HPDE6-E6E7 (cell line): ENCODE results near the gene KIRREL3.
A peak's percentile ranks its signal among the peaks of the same experiment; 100 is the strongest.

Experiments used
- DNase-seq: peaks from one replicate; pipeline ENCODE4 v3.0.0; 2011; ENCODE audit warnings: missing footprints; ENCODE audit errors: extremely low spot score

The KIRREL3 gene

DNA sequence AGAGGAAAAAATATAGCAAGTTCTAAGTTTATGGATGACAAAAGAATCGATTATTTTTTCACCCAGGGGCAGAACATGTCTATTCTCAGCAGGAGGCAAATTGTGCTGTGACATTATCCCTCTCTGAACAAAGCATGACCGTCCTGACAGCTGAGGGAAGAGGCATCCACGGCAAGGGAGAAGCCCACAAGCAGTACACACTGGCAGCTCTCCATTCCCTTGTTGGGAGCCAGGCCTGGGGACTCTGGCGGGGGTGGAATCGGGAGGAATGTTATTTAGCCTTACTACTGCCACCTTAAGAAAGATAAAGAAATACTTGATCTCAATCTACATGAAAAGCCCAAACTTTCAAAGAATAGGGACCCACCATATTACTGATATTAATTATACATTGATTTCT is 3.4 kb downstream of the KIRREL3 start:
- DNase-seq, result no peak

GRCh38 chr11:126996036-126996804 is 4.3 kb downstream of the KIRREL3 start:
- no peak for DNase-seq

DNA sequence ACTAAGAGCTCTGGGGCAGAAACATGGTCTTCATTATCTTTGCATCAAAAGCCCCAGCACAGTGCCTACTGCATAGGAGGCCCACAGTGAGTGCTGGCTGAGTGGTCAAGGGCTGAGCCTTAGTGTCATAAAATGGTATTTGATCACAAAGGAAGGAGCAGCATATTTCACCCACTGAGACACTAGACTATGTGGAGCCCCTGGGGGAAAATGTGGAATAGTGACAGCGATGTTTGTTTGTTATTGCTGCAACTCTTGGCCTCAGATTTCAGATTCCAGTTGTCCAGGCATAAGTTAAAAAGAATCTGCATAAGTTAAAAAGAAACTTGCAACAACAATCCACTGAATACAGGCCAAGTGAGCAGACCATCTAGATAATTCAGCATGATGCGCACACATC is 7.0 kb downstream of the KIRREL3 start:
- no peak for DNase-seq

GRCh38 chr11:126992804-126993111 is 7.8 kb downstream of the KIRREL3 start:
- DNase-seq, result no peak

- no peak for DNase-seq
These were observed 8.3 kb downstream of the KIRREL3 start for GRCh38 chr11:126992065-126992803.

- DNase-seq, result no peak
These were observed 9.0 kb downstream of the KIRREL3 start for GRCh38 chr11:126991596-126991995.

GRCh38 chr11:126990716-126991480 is 9.7 kb downstream of the KIRREL3 start:
- DNase-seq, result no peak

DNA sequence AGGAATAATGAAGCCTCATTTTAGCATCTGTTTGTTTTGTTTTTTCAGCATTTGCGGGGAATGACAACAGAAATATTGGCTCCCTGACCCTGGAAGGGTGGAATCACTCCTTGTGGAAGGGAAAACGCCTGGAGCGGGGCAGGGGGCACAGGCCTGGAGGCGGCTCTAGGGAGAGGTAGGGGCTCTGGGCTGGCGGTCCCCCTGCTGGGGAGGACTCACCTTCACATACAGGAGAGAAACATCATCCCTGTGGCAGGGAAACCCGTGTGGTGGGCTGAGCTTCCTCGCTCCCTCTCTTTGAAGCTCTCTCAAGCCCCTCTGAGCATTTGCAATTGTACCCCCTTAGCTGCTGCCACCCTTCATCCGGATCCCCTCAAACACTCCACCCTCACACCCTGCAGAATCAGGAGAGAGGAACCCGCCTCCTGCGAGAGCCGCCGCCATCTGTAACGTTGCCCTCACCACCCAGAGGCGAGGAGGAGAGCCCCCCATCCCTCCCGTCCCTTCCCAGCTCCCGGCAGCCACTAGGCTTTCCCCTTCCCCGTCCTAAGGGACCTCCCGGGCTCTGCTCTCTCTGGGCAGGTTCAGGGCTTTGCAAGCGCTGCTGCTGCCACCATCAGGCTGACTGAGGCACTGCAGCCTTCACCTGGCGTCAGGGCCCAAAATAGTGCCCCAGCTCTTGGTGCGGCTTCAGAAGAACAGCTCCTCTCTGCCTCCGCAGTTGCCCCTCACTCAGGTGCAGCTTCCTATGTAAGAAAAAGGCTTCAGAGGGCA is 10.4 kb downstream of the KIRREL3 start:
- DNase-seq, result peak; percentile 27

GRCh38 chr11:126988655-126989054 is 11.9 kb downstream of the KIRREL3 start:
- DNase-seq, result no peak

DNA sequence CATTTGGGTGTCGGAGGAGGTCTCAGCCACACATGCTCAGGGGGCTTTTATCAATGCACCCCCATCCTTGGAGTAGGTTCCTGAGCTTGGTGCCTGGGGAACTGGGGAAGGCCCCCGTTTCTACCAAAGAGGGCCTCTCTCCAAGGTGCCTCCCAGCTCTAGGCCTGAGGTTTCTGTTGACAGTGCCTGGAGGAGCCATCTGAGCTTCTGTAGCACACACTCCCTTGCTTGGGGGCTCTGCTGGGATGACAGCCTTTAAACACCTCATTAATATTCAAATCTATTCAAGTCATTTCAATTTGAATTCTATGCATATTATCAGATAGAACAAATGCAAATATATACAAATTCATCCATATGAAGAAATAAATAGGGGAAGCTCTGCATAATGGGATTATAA is 18.9 kb downstream of the KIRREL3 start:
- no peak for DNase-seq

DNA sequence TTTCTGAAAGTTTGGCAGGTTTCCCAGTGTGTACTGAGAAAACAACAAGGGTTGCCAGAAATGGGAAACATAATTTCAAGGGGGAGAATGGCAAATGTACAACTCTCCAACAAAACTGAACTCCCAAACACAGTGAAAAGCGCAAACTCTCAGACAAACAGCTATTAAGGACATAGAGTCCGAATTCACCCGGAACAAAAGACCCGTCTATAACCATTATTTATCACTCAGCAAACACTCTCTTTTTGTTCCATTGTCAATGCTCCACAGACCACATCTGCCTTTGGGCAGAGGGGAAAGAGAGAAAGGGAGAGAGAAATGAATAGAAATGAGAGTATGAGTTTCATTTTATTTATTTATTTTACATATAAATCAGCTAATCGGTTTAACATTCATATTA is 21.7 kb downstream of the KIRREL3 start:
- no peak for DNase-seq

DNA sequence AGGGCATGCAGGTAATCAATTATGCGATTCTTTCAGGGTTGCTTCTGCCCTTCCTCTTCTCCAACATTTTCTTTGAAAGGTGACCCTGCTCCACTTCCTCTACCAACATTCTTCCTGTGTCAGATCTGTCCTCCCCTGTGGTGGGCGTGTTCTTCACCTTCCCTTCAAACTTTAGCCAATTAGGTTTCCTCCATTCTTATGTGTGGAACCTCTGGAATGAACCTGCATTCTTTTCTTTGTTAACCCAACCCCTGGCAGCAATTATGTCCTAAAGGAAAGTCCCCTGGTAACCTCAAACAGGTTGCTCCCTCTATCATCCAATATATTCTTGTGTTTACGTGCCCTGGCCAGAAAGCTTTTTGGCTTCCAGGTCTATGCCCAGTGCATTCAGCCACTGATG is 22.4 kb downstream of the KIRREL3 start:
- DNase-seq, result no peak

GRCh38 chr11:126973051-126973450 is 27.5 kb downstream of the KIRREL3 start:
- DNase-seq, result no peak

- DNase-seq, result no peak
These were observed 29.3 kb downstream of the KIRREL3 start for GRCh38 chr11:126971305-126971704.

- no peak for DNase-seq
These were observed 30.6 kb downstream of the KIRREL3 start for GRCh38 chr11:126969865-126970479.

DNA sequence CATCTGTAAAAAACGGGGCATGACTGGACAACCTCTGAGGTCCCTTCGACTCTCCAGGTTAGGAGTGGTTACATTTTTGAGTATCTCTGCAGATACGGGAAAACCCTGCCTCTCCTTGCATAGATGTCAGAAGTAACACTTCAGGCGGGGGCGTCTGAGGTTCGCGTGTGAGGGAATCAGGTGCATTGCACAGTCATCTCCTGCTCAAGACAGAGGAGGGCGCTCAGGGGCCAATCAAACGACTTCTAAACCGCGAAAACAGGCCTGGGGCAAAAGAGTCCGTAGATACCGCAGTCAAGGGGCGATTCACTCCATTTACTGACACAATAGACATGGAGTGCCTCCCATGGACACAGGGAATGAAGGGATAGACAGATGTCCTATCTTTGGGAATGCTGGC is 31.7 kb downstream of the KIRREL3 start:
- no peak for DNase-seq

- no peak for DNase-seq
These were observed 35.2 kb downstream of the KIRREL3 start for GRCh38 chr11:126965331-126965730.

- no peak for DNase-seq
These were observed 36.8 kb downstream of the KIRREL3 start for GRCh38 chr11:126963603-126964363.

GRCh38 chr11:126963115-126963514 is 37.5 kb downstream of the KIRREL3 start:
- no peak for DNase-seq

DNA sequence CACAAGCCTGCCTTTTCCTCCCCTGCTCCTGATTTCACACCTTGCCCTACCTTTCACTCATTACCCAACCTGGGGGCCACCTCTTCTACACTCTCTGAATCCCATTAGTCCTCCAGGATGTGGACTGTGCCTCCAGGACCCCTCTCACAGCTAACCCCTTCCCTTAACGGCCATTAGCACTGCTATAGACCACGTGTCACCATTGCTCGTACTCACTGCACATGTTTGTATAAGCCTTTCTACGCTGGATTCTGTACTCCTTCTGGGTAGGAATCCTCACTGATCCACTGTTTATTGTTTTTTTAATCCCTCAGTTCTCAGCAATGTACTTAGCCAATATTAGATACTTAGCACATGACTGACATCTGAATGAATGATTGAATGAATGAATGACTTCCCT is 40.9 kb downstream of the KIRREL3 start:
- no peak for DNase-seq

DNA sequence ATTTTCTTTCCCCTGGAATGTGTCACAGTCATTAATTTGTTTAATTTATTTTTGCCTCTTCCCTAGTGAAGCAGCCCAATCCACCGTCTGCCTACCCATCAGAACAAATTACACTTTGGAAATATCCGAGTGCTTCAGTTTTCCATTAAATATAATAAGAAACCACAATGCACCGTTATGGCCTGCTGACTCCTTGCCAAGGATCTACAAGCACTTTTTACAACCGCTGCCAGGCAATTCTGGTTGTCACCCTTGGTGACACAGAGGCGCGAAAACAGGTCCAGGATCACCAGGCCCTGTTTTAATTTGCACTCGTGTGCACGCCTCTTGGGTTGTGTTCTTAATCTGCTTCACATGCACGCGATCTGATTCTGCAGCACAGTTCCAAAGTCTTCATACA is 43.9 kb downstream of the KIRREL3 start:
- no peak for DNase-seq
